Esophagus muscularis mucosa (tissue), 3 donors: ENCODE measurements around the gene PAAF1.

Experiments used
- CTCF ChIP-seq, 3 experiments: fragments of 200-600 bp in 2 of 3; fragments of 450-650 bp in 1 of 3; sonication (generic) in 2 of 3; IDR thresholded peaks; one replicate each; pipeline ENCODE4 v1.5.1; 2017 to 2019; ENCODE audit warnings: antibody characterized with exemption in 3 of 3, mild to moderate bottlenecking in 2 of 3, moderate library complexity in 1 of 3
- POLR2A ChIP-seq: fragments of 450-650 bp; IDR thresholded peaks from one replicate; pipeline ENCODE4 v1.6.1; 2017; ENCODE audit warnings: antibody characterized with exemption, moderate library complexity, mild to moderate bottlenecking, low read depth

DNA sequence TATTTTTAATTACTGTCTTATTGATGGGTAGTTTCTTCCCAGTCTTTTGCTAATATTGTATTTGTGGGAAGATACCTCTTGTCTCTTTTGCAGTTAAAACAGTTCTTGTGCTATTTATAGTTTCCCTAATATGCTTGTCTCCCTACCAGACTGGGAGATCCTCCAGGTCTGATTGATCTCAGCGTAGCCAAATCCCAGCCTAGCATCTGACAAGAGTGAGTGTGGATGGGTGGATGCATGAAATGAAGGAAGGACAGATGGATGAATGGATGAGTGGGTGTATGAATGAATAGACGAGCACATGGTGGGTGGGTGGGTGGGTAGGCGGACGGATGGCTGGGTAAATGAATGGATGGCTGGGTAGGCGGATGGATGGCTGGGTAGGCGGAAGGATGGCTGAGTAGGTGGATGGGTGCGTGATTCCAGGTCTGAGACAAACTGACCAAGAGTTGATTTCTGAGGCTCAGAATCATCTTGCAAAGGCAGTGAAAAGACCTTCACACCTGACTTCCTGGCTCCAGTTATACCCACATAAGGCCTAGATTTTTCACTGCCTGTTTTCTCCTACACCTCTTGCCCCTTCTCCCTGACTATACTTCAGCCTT lies 85.4 kb downstream of the PAAF1 start:
- TF ChIP-seq POLR2A (no peak), CTCF (IDR thresholded peaks at IDR 0.05) (no peak)
